ENCODE measurements around the gene DUSP11.

DNA sequence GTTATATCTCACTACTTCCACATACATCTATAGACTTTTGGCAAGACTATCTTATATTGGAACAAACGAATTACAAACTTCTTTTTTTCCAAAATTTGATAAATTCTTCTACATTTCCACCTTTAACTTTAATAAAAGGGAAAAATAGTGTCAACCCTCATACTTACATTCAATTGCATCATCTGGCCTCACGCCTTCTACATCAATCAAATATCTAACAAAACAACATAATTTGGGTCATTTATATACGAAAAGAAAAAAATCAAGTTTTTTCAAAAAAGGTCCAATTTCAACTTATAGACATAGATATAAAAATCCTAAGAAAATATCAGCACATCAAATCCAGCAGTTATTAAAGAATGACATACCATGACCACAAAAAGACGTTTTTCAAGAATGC lies 12.9 kb downstream of the DUSP11 start:
- TF ChIP-seq, protein P1, sequence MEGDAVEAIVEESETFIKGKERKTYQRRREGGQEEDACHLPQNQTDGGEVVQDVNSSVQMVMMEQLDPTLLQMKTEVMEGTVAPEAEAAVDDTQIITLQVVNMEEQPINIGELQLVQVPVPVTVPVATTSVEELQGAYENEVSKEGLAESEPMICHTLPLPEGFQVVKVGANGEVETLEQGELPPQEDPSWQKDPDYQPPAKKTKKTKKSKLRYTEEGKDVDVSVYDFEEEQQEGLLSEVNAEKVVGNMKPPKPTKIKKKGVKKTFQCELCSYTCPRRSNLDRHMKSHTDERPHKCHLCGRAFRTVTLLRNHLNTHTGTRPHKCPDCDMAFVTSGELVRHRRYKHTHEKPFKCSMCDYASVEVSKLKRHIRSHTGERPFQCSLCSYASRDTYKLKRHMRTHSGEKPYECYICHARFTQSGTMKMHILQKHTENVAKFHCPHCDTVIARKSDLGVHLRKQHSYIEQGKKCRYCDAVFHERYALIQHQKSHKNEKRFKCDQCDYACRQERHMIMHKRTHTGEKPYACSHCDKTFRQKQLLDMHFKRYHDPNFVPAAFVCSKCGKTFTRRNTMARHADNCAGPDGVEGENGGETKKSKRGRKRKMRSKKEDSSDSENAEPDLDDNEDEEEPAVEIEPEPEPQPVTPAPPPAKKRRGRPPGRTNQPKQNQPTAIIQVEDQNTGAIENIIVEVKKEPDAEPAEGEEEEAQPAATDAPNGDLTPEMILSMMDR (tag by site-specific recombination; IDR thresholded peaks at IDR 0.05) = no peak
- no peak for TF ChIP-seq ATF2 (tag by site-specific recombination; IDR thresholded peaks at IDR 0.05; ENCODE audit: low read depth)
- TF ChIP-seq ZBTB11 (tag by site-specific recombination; conservative IDR thresholded peaks at IDR 0.05; ENCODE audit: low read depth) = no peak
- no peak for TF ChIP-seq PRDM1 (tag by site-specific recombination; IDR thresholded peaks at IDR 0.05)
- TF ChIP-seq ZNF747 (tag by site-specific recombination; IDR thresholded peaks at IDR 0.05) = no peak
- TF ChIP-seq, protein P2, sequence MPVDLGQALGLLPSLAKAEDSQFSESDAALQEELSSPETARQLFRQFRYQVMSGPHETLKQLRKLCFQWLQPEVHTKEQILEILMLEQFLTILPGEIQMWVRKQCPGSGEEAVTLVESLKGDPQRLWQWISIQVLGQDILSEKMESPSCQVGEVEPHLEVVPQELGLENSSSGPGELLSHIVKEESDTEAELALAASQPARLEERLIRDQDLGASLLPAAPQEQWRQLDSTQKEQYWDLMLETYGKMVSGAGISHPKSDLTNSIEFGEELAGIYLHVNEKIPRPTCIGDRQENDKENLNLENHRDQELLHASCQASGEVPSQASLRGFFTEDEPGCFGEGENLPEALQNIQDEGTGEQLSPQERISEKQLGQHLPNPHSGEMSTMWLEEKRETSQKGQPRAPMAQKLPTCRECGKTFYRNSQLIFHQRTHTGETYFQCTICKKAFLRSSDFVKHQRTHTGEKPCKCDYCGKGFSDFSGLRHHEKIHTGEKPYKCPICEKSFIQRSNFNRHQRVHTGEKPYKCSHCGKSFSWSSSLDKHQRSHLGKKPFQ (tag by site-specific recombination; IDR thresholded peaks at IDR 0.05) = no peak
- TF ChIP-seq PRDM4 (tag by site-specific recombination; IDR thresholded peaks at IDR 0.05) = no peak
- TF ChIP-seq KLF9 (tag by site-specific recombination; IDR thresholded peaks at IDR 0.05; ENCODE audit: low read depth) = no peak
- TF ChIP-seq ZNF561 (tag by site-specific recombination; IDR thresholded peaks at IDR 0.05; ENCODE audit: borderline replicate concordance) = no peak
- no peak for TF ChIP-seq OSR2 (tag by site-specific recombination; IDR thresholded peaks at IDR 0.05)
- no peak for TF ChIP-seq ZNF658 (tag by site-specific recombination; IDR thresholded peaks at IDR 0.05)

All from HEK293 (cell line).